Esophagus (tissue), 2 donors: Measurements from ENCODE around the gene DMBT1. TPM values are rescaled to one million over a fixed set of nuclear protein-coding genes. Genes with fewer than 3 reads are reported as not detected.

Source experiments
- H3K27ac ChIP-seq, 2 donors: one replicate each; pipeline ENCODE4 v1.5.1; 2013; ENCODE audit warnings: low read depth in 2 of 2, mild to moderate bottlenecking in 2 of 2, inconsistent platforms in 1 of 2, low read length in 1 of 2, moderate library complexity in 1 of 2
- H3K27me3 ChIP-seq, 2 donors: one replicate each; pipeline ENCODE4 v1.6.1; 2013; ENCODE audit warnings: low read length in 2 of 2, control low read depth in 1 of 2, mild to moderate bottlenecking in 1 of 2; ENCODE audit not compliant: insufficient read depth in 2 of 2, control insufficient read depth in 1 of 2
- H3K36me3 ChIP-seq, 2 donors: one replicate each; pipeline ENCODE4 v1.6.1; 2013; ENCODE audit warnings: low read length in 1 of 2; ENCODE audit not compliant: control insufficient read depth in 2 of 2, insufficient read depth in 2 of 2
- H3K4me1 ChIP-seq, 2 donors: one replicate each; pipeline ENCODE4 v1.6.1; 2013; ENCODE audit warnings: low read length in 1 of 2; ENCODE audit not compliant: control insufficient read depth in 2 of 2, insufficient read depth in 2 of 2
- H3K4me3 ChIP-seq, 2 donors: one replicate each; pipeline ENCODE4 v1.5.1; 2013; ENCODE audit warnings: low read length in 2 of 2, mild to moderate bottlenecking in 2 of 2, low read depth in 1 of 2, moderate library complexity in 1 of 2
- H3K9me3 ChIP-seq, 2 donors: one replicate each; pipeline ENCODE4 v1.6.1; 2013; ENCODE audit warnings: mild to moderate bottlenecking in 2 of 2, low read depth in 1 of 2, low read length in 1 of 2, moderate library complexity in 1 of 2; ENCODE audit not compliant: control insufficient read depth in 2 of 2, insufficient read depth in 1 of 2
- WGBS, 2 donors: extraction: QIAGEN DNeasy Blood & Tissue Kit; methylation state at CpG; one replicate each; pipeline ENCODE4 v1.1.7; 2013; 5-methylcytosine and 5-hydroxymethylcytosine counted together
- polyA plus RNA-seq, 2 donors: library from polyadenylated mRNA; stranded (reverse); fragments of 200-250 nt; gene quantifications; one replicate each; pipeline ENCODE4 v1.2.3, GENCODE V29; 2013
- donor health status: healthy with polysubstance abuse.
- donor health status: Bipolar disorder and iron deficiency.

The DMBT1 gene
- polyA plus RNA-seq, 2 donors: 0.16 to 0.35 TPM

- no peaks in the 10 kb centered on the region for H3K27me3 ChIP-seq
- no peaks in the 10 kb centered on the region for H3K36me3 ChIP-seq
- no peak overlapping the region for H3K4me3 ChIP-seq
- no peak overlapping the region for H3K27ac ChIP-seq
- no peaks in the 10 kb centered on the region for H3K9me3 ChIP-seq
- WGBS, 2 donors: 62 to 83% methylated on average over 5 of the region's 5 CpGs
- H3K4me1 ChIP-seq: no peaks in the 10 kb centered on the region
Observed at GRCh38 chr10:122692744-122693143, 132.2 kb downstream of the DMBT1 start.

Other genes starting within 250 kb of the DMBT1 start
- 10 to 100 TPM; 14.8 to 19.8 TPM for gene PLEKHA1, start 186.0 kb upstream of the DMBT1 start, polyA plus RNA-seq
- not detected for gene ARMS2, start 106.1 kb upstream of the DMBT1 start, polyA plus RNA-seq
- gene HTRA1, start 99.2 kb upstream of the DMBT1 start, polyA plus RNA-seq: 10 to 100 TPM; 11.7 to 19.5 TPM
- gene C10orf120, start 139.1 kb downstream of the DMBT1 start, polyA plus RNA-seq: not detected